Loucy (cell line): Measurements from ENCODE around the gene CXorf49B.
"Not testable (repeated sequence)": the region's sequence is repeated elsewhere in the genome, so short reads cannot be mapped to it uniquely, and the experiment has no call there.

Source experiments
- CTCF ChIP-seq: fragments of 200-600 bp; sonication (generic); conservative IDR thresholded peaks from 2 replicates; pipeline ENCODE4 v1.5.1; 2014; ENCODE audit warnings: mild to moderate bottlenecking, antibody characterized with exemption, low read length
- EZH2phosphoT487 ChIP-seq: fragments of 200-600 bp; IDR thresholded peaks from 2 replicates; pipeline ENCODE4 v1.6.1; 2018; ENCODE audit warnings: antibody characterized with exemption, mild to moderate bottlenecking, moderate library complexity, borderline replicate concordance

- TF ChIP-seq CTCF, EZH2phosphoT487: not testable (repeated sequence)
Observed at GRCh38 chrX:71767134-71767533, 4.0 kb downstream of the CXorf49B start.
